ENCODE results near the gene TBC1D13.
A peak's percentile ranks its signal among the peaks of the same experiment; 100 is the strongest.
"Not testable (repeated sequence)": the region's sequence is repeated elsewhere in the genome, so short reads cannot be mapped to it uniquely, and the experiment has no call there.

TBC1D13 gene

GRCh38 chr9:128786681-128787601 is at the start of gene TBC1D13:
Gene TBC1D13, plus strand, starts transcription at chr9:128787253. Its CDS starts 101 bp downstream, at chr9:128787354.
- peak; percentile 86 for DNase-seq

- DNase-seq = no peak
Observed at GRCh38 chr9:128742401-128742800, 44.7 kb upstream of the TBC1D13 start.

- DNase-seq = no peak
Observed at GRCh38 chr9:128743421-128743820, 43.6 kb upstream of the TBC1D13 start.

GRCh38 chr9:128747241-128747640 is 39.8 kb upstream of the TBC1D13 start:
- no peak for DNase-seq

GRCh38 chr9:128750926-128751595 is 36.0 kb upstream of the TBC1D13 start:
- no peak for DNase-seq

GRCh38 chr9:128753627-128754026 is 33.4 kb upstream of the TBC1D13 start:
- DNase-seq = no peak

- no peak for DNase-seq
Observed at GRCh38 chr9:128757602-128758001, 29.5 kb upstream of the TBC1D13 start.

- no peak for DNase-seq
Observed at GRCh38 chr9:128762671-128763449, 24.2 kb upstream of the TBC1D13 start.

- DNase-seq = no peak
Observed at GRCh38 chr9:128764361-128764760, 22.7 kb upstream of the TBC1D13 start.

GRCh38 chr9:128765499-128765898 is 21.6 kb upstream of the TBC1D13 start:
- DNase-seq = no peak

GRCh38 chr9:128768606-128769005 is 18.4 kb upstream of the TBC1D13 start:
- DNase-seq = no peak

GRCh38 chr9:128770286-128771030 is 16.6 kb upstream of the TBC1D13 start:
- DNase-seq = no peak

GRCh38 chr9:128771094-128771721 is 15.8 kb upstream of the TBC1D13 start:
- DNase-seq = peak; percentile 5

- peak; percentile 90 for DNase-seq
Observed at GRCh38 chr9:128771745-128772519, 15.1 kb upstream of the TBC1D13 start, which contains the start of gene ZER1. Gene ZER1, minus strand, starts transcription at chr9:128771927. Its CDS starts 16,362 bp downstream, at chr9:128755565.

GRCh38 chr9:128773049-128773448 is 14.0 kb upstream of the TBC1D13 start:
- DNase-seq = no peak

GRCh38 chr9:128774804-128775203 is 12.2 kb upstream of the TBC1D13 start:
- no peak for DNase-seq

- not testable (repeated sequence) for DNase-seq
Observed at GRCh38 chr9:128780093-128780492, 7.0 kb upstream of the TBC1D13 start.

GRCh38 chr9:128781187-128782070 is 5.6 kb upstream of the TBC1D13 start:
- no peak for DNase-seq

GRCh38 chr9:128782669-128783068 is 4.4 kb upstream of the TBC1D13 start:
- DNase-seq = no peak

GRCh38 chr9:128785427-128785826 is 1.6 kb upstream of the TBC1D13 start:
- no peak for DNase-seq
